IPS-20b (cell line): Measurements from ENCODE around the gene OTUD1.

ENCODE experiments used
- H3K27ac ChIP-seq: one replicate; pipeline ENCODE4 v1.5.1; 2013; ENCODE audit warnings: low read length
- H3K27me3 ChIP-seq: 2 replicates; pipeline ENCODE4 v1.6.1; 2013; ENCODE audit warnings: mild to moderate bottlenecking, low read length, inconsistent platforms; ENCODE audit not compliant: insufficient read depth
- H3K36me3 ChIP-seq: 2 replicates; pipeline ENCODE4 v1.6.1; 2013; ENCODE audit warnings: low read depth, mild to moderate bottlenecking, inconsistent platforms, low read length, moderate library complexity; ENCODE audit not compliant: insufficient read depth
- H3K4me1 ChIP-seq: 2 replicates; pipeline ENCODE4 v1.6.1; 2013; ENCODE audit warnings: mild to moderate bottlenecking, control low read depth, inconsistent platforms, low read length, moderate library complexity; ENCODE audit not compliant: insufficient read depth
- H3K4me3 ChIP-seq: 2 replicates; pipeline ENCODE4 v1.5.1; 2013; ENCODE audit warnings: mild to moderate bottlenecking, low read length, inconsistent platforms
- H3K9ac ChIP-seq: 2 replicates; pipeline ENCODE4 v1.6.1; 2013; ENCODE audit warnings: low read depth, mild to moderate bottlenecking, inconsistent platforms, low read length, moderate library complexity
- H3K9me3 ChIP-seq: 2 replicates; pipeline ENCODE4 v1.6.1; 2013; ENCODE audit warnings: mild to moderate bottlenecking, low read depth, low read length, inconsistent platforms; ENCODE audit not compliant: insufficient read depth

Gene OTUD1

DNA sequence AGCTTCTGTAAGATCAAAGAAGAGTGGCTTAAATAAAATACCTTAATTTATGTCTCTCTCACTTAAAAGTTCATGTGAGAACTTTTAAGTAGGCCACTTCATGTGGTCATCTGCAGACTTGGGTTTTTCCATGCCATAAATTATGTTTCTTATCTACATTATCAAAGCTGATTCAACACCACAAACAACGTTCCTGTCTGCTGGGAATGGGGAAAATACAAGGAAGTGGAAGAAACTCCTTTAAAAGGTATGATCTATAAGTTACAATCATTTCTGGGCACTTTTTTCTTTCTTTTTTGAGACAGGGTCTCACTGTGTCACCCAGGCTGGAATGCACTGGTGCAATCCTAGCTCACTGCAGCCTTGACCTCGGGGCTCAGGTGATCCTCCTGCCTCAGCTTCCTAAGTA is 16.9 kb upstream of the OTUD1 start:
- H3K4me3 ChIP-seq = no peak overlapping the region
- no peaks in the 10 kb centered on the region for H3K9me3 ChIP-seq

DNA sequence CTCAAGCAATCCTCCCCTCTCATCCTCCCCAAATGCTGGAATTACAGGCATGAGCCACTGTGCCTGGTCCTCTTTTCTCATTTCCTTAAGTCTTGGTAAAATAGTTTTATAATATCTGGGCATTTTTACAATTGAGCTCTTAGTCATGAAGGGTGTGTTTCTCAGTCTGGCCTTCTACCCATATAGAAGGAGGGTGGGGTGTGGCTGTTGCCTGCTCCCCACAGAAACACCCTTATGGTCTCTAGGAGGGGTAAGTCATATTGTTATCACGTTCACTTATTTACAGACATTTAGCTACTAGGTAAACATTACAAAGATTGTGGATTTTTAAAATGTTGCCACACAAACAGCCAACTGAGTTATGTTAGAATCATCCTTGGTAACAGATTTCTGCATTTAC is 6.7 kb upstream of the OTUD1 start:
- Histone ChIP-seq H3K27ac (no peak overlapping the region), H3K9me3 (no peaks in the 10 kb centered on the region), H3K9ac (no peak overlapping the region), H3K27me3 (no peaks in the 10 kb centered on the region), H3K36me3 (no peaks in the 10 kb centered on the region), H3K4me1 (no peaks in the 10 kb centered on the region), H3K4me3 (no peak overlapping the region)

More for the DNA sequence above, 16.9 kb upstream of the OTUD1 start:
- no peaks in the 10 kb centered on the region for H3K36me3 ChIP-seq
- no peak overlapping the region for H3K9ac ChIP-seq
- H3K4me1 ChIP-seq = peaks cover 18% of the 10 kb centered on the region
- H3K27ac ChIP-seq = no peak overlapping the region
- no peaks in the 10 kb centered on the region for H3K27me3 ChIP-seq

DNA sequence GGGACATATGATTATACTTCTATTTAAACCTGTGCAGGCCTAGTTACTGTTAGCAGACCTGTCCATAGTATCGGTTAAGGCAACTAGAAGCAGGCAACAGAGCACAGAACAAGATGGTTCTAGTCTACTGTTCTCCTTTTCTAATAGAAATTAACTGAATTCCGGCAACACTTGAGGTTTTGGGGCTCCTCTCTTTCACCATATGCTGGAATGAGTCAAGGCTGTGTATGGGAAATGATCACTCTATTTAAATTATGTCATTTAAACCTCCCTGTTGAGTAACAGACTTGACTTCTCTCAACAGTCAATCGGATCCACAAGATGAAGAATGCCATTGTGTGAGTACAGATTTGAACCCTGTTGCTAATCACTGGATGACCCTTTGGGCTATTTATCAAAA is 6.2 kb upstream of the OTUD1 start:
- H3K4me1 ChIP-seq = no peaks in the 10 kb centered on the region
- H3K36me3 ChIP-seq = no peaks in the 10 kb centered on the region
- H3K9ac ChIP-seq = no peak overlapping the region
- no peaks in the 10 kb centered on the region for H3K9me3 ChIP-seq
- H3K4me3 ChIP-seq = no peak overlapping the region
- no peak overlapping the region for H3K27ac ChIP-seq
- no peaks in the 10 kb centered on the region for H3K27me3 ChIP-seq

DNA sequence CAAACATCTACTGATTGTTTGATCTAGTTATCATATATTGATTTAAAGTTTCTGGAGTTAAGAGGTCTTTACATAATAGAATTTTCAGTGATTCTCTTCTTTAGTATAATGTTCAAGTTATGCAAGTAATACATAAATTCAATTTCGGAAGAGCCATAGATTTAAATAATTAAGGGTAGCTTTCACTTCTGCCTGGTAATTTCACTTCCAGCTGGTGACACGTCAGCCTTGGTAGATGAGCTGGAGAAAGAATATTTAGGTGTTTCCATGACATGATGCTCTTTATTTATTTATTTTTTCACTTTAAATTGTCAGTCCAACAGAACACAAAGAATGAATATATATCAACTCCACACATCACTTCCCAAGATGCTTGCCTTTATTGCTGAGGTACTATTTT is 5.2 kb upstream of the OTUD1 start:
- no peak overlapping the region for H3K4me3 ChIP-seq
- no peaks in the 10 kb centered on the region for H3K27me3 ChIP-seq
- H3K27ac ChIP-seq = no peak overlapping the region
- no peaks in the 10 kb centered on the region for H3K9me3 ChIP-seq
- no peaks in the 10 kb centered on the region for H3K4me1 ChIP-seq
- H3K36me3 ChIP-seq = no peaks in the 10 kb centered on the region
- no peak overlapping the region for H3K9ac ChIP-seq

DNA sequence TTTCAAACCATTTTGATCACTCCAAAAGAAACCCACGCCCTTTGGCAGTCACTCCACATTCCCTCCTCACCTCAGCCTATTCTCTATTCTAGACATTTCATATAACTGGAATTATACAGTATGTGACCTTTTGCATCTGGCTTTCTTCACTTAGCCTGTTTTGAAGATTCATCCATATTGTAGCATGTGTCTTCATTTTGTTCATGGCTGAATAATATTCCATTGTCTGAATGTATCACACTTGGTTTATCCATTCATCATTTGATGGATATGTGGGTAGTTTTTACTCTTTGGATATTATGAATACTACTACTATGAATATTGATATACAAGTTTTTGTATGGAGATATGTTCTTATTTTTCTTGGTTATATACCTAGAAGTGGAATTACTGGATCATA is 3.5 kb upstream of the OTUD1 start:
- H3K4me1 ChIP-seq = no peaks in the 10 kb centered on the region
- H3K27ac ChIP-seq = no peak overlapping the region
- H3K9ac ChIP-seq = no peak overlapping the region
- H3K27me3 ChIP-seq = peaks cover 4% of the 10 kb centered on the region
- no peaks in the 10 kb centered on the region for H3K36me3 ChIP-seq
- no peaks in the 10 kb centered on the region for H3K9me3 ChIP-seq
- H3K4me3 ChIP-seq = no peak overlapping the region

DNA sequence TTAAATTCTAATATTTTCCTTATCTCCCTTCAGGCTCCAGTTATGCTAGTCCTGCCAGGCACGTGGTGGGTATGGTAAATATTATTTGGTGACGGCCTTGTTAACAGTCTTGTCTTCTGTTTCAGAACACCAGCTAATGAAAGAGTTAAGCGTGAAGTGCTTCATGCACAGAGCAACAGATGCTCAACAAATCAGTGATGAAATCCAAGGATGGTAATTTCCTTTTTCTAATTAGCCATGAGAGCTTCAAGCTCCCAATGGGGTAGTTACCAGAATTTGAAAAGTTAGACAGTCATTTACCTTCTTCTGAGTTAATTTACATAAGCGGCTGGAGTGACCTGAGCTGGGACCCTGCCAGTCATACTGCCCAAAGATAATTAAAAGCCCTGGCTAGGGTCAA is 1.9 kb upstream of the OTUD1 start:
- Histone ChIP-seq H3K4me3 (no peak overlapping the region), H3K4me1 (no peaks in the 10 kb centered on the region), H3K27me3 (peaks cover 16% of the 10 kb centered on the region), H3K36me3 (no peaks in the 10 kb centered on the region), H3K27ac (no peak overlapping the region), H3K9me3 (no peaks in the 10 kb centered on the region), H3K9ac (no peak overlapping the region)

DNA sequence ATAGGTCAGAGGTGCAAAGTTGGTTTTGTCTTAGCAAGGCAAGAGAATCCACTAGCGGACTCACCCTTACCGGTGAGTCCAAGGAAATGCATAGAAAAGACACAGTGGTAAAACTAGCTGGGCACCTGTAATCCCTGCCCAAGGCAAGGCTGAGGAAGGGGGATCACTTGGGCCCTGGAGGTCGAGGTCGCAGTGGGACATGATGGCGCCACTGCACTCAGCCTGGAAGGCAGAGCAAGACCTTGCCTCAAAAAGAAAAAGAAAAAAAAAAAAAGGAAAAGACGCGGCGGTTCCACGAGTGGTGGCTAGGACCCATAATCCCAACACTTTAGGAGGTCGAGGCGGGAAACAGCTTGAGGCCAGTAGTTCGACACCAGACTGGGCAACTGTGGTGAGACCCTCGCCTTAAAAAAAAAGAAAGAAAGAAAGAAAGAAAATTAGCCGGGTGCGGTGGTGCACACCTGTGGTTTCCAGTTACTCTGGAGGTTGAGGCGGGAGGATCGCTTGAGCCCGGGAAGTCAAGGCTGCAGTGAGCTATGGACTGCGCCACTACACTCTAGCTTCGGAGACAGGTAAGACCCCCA is 820 bp upstream of the OTUD1 start:
- Histone ChIP-seq H3K9ac (peak overlapping the region; percentile 79; the same call in 1 of the 2 replicates), H3K4me1 (no peaks in the 10 kb centered on the region), H3K27ac (no peak overlapping the region), H3K4me3 (peak overlapping the region; percentile 86), H3K9me3 (no peaks in the 10 kb centered on the region), H3K27me3 (peaks cover 16% of the 10 kb centered on the region), H3K36me3 (no peaks in the 10 kb centered on the region)

DNA sequence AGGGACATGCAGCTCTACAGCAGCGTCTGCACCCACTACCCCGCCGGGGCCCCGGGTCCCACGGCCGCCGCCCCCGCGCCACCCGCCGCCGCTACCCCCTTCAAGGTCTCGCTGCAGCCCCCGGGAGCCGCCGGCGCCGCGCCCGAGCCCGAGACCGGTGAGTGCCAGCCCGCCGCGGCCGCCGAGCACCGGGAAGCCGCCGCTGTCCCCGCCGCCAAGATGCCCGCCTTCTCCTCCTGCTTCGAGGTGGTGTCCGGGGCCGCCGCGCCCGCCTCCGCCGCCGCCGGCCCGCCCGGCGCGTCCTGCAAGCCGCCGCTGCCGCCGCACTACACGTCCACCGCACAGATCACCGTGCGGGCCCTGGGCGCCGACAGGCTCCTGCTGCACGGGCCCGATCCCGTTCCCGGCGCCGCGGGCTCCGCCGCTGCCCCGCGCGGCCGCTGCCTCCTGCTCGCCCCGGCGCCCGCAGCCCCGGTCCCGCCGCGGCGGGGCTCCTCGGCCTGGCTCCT is 631 bp downstream of the OTUD1 start:
- Histone ChIP-seq H3K4me3 (peak overlapping the region; percentile 75; the same call in 1 of the 2 replicates), H3K27ac (no peak overlapping the region), H3K4me1 (no peaks in the 10 kb centered on the region), H3K9me3 (no peaks in the 10 kb centered on the region), H3K27me3 (peaks cover 16% of the 10 kb centered on the region), H3K36me3 (no peaks in the 10 kb centered on the region), H3K9ac (peak overlapping the region; percentile 37; the same call in 1 of the 2 replicates)

DNA sequence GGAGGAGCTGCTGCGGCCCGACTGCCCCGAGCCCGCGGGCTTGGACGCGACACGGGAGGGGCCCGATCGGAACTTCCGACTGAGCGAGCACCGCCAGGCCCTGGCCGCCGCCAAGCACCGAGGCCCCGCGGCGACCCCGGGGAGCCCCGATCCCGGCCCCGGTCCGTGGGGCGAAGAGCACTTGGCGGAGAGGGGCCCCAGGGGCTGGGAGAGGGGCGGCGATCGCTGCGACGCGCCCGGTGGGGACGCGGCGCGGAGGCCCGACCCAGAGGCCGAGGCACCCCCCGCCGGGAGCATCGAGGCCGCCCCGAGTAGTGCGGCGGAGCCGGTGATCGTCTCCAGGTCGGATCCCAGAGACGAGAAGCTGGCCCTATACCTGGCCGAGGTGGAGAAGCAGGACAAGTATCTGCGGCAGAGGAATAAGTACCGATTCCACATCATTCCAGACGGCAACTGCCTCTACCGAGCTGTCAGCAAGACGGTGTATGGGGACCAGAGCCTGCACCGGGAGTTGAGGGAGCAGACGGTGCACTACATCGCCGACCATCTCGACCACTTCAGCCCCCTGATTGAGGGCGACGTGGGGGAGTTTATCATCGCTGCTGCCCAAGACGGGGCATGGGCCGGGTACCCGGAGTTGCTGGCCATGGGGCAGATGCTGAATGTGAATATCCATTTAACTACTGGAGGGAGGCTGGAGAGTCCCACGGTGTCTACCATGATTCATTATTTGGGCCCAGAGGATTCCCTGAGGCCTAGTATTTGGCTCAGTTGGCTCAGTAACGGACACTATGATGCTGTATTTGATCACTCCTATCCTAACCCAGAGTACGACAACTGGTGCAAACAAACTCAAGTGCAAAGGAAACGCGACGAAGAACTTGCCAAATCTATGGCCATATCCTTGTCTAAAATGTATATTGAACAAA is 1.4 kb downstream of the OTUD1 start:
- H3K4me3 ChIP-seq = peak overlapping the region; percentile 75
- no peak overlapping the region for H3K27ac ChIP-seq
- no peaks in the 10 kb centered on the region for H3K36me3 ChIP-seq
- H3K27me3 ChIP-seq = peaks cover 16% of the 10 kb centered on the region
- H3K9ac ChIP-seq = peak overlapping the region; percentile 30; the same call in 1 of the 2 replicates
- no peaks in the 10 kb centered on the region for H3K4me1 ChIP-seq
- no peaks in the 10 kb centered on the region for H3K9me3 ChIP-seq

DNA sequence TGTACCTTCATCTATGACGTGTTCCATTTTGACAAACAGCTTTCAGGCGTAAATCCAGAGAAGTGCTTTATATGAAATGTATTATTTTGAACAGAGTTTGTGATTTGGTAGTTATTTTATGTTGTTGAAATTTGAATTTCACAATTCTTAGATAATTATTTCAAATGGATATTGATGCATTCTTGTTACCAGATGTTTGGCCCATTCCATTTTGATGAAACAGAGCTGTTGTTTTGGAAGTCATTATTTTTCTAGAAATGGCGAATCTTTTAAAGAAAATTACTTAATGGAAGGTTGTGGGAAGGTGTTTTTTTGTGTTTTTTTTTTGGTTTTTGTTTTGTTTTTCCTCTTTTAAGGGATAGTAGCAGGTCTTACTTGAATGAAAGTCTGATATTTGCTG is 2.4 kb downstream of the OTUD1 start:
- H3K9me3 ChIP-seq = no peaks in the 10 kb centered on the region
- peaks cover 16% of the 10 kb centered on the region for H3K27me3 ChIP-seq
- H3K27ac ChIP-seq = no peak overlapping the region
- H3K36me3 ChIP-seq = no peaks in the 10 kb centered on the region
- no peak overlapping the region for H3K9ac ChIP-seq
- H3K4me1 ChIP-seq = no peaks in the 10 kb centered on the region
- peak overlapping the region; percentile 75; the same call in 1 of the 2 replicates for H3K4me3 ChIP-seq

DNA sequence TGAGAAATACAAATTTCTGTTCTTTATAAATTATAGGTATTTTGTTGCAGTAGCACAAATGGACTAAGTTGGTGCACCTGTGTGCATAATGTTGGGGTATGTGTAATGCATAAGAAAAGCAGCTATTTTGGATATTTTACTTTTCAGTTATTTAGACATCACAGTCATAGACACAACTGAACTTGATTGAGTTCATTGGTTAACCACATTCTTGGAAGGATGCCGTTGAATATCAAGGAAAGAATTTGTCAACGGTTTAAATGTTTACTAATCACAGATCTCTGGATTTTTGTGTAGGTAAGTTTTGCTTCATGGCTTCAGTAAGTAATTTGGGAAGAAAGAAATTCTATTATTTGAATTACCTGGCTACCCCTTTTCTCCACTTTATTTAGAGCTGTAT is 4.1 kb downstream of the OTUD1 start:
- Histone ChIP-seq H3K9me3 (no peaks in the 10 kb centered on the region), H3K4me1 (no peaks in the 10 kb centered on the region), H3K27me3 (peaks cover 16% of the 10 kb centered on the region), H3K9ac (no peak overlapping the region), H3K4me3 (no peak overlapping the region), H3K36me3 (no peaks in the 10 kb centered on the region), H3K27ac (no peak overlapping the region)

DNA sequence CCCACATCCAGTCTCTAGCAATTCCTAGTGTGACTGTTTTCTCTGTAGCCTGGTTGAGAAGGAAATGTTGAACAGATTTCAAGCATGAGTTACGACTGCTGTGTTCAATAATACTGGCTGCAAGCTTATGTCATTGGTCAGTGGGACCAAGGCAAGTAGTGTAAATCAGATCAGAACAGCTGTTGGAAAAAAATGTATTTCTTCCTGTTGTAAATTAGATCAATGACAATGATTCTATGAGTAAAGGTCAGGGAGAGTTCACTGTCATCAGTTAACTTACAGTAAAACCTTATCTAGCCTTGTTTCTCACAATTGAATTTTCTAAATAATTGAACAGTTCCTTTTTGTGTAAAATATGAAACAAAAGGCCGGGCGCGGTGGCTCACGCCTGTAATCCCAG is 6.7 kb downstream of the OTUD1 start:
- no peak overlapping the region for H3K4me3 ChIP-seq
- no peaks in the 10 kb centered on the region for H3K36me3 ChIP-seq
- H3K4me1 ChIP-seq = no peaks in the 10 kb centered on the region; the same call in 1 of the 2 replicates
- H3K27ac ChIP-seq = no peak overlapping the region
- peaks cover 9% of the 10 kb centered on the region for H3K27me3 ChIP-seq
- H3K9me3 ChIP-seq = no peaks in the 10 kb centered on the region
- H3K9ac ChIP-seq = no peak overlapping the region
